Stimulated activated CD8-positive, alpha-beta memory T cell treated with anti-CD3 and anti-CD28 coated beads, Interleukin-2, amount 100 ng/mL, for 1 hour (primary cell): Measurements from ENCODE around the gene PPT1.
A peak's percentile ranks its signal among the peaks of the same experiment; 100 is the strongest.

ENCODE experiments used
- DNase-seq, 2 donors: peaks; one replicate each; pipeline ENCODE4 v3.0.0-alpha.2; 2020; ENCODE audit warnings: low read depth in 2 of 2

The PPT1 gene

GRCh38 chr1:40096977-40097782, at the start of gene PPT1:
TSS of gene PPT1 (minus strand) at chr1:40097252. CDS start at chr1:40097238, 14 bp downstream.
- DNase-seq: peak; percentile 42 to 59

- DNase-seq: peak; percentile 12 to 16
Measured at GRCh38 chr1:40143891-40144575, 47.0 kb upstream of the PPT1 start.

- DNase-seq: no peak
Measured at GRCh38 chr1:40141878-40142535, 45.0 kb upstream of the PPT1 start.

GRCh38 chr1:40140211-40140973, 43.3 kb upstream of the PPT1 start:
- DNase-seq: no peak

DNA sequence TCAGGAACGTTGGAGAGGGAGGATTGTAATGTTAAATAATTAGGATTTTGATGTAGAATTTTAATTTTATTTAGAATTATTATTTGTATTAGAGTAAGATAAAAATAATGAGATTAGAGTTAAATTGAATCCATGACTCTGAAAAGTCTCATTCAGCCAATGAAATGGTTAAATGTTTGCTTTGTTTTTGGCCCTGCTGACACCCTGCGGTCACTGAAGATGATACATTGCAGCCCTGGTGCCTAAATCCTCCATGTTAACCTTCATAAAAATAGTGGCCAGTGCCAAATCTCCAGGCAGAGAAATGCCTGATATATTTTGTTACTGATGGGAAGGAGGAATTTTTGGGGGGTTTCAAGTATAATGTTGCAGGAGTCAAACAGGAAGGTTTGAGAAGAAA, 36.8 kb upstream of the PPT1 start:
- DNase-seq: no peak

DNA sequence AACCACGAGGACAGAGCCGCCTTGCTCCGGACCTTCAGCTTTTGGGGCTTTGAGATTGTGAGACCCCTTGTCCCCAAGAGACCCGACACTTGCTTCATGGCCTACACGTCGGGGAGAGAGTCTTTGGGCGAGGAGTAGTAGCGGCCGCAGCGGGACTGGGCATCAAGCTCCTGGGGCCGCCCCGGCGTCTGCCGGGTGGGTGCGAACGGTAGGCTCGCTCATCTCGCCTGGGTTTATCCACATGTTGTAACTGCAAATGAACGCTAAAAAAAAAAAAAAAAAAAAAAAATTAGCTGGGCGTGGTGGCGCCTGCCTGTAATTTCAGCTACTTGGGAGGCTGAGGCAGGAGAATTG, 36.2 kb upstream of the PPT1 start:
- DNase-seq: no peak

DNA sequence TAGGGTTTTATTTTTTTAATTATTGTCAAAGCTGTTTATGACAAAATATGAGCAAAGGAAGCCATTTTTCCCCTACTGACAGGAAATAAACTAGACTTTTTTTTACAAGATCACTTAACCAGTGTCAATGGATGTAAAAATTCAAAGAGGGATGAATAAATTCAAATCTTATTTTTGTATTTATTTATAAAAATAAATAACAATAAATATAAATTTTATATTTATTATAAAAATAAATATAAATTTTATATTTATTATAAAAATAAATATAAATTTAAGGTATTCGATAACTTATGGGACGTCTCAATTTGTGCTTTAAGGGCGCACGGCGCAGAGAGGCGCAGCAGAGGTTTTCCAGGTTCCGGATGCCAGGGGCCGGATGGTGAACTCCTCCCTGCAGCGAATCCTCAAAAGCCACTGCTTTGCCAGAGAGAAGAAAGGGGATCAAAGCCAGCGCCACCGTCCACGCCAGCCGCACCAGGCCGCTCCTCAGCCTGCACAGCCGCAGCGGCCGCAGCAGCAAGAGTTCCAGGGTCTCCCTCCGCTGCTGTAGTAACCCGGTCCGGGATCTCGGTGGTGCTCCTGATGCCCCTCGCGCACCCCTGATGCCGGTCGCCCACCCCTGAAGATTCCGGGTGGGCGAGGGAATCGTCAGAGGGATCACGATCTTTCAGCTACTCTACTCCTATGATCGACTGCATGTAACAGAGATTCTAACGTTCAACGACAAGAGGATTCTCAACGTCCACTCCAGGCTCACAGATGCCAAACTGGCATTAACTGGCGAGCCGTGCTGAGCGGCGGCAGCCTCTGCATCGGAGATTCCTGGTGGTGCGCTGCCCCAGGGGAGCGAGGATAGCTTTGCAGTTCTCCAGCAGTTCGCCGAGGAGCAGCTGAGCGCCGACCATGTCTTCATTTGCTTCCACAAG, 35.6 kb upstream of the PPT1 start:
- no peak for DNase-seq

DNA sequence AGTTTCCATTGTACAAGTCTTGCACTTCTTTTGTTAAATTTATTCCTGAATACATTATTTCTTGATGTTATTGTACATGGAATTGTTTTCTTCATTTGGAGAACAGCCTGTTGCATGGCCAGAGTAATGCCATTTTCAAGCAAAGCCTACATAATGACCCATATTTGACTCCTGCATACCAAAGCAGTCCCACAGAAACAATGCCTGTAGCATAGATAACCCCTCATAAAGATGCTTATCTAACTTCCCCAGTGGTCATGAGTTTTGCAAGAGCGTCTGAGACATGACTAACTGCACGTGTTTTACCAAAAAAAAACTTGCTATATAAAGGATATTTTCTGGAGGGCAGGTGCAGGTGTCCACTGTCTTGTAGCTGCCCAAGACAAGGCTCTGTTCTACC, 33.8 kb upstream of the PPT1 start:
- DNase-seq: no peak

- DNase-seq: no peak
Measured at GRCh38 chr1:40122855-40123254, 25.8 kb upstream of the PPT1 start.

- no peak for DNase-seq
Measured at GRCh38 chr1:40120128-40120527, 23.1 kb upstream of the PPT1 start.

- no peak for DNase-seq
Measured at GRCh38 chr1:40114400-40114799, 17.3 kb upstream of the PPT1 start.

- no peak for DNase-seq
Measured at GRCh38 chr1:40110389-40110788, 13.3 kb upstream of the PPT1 start.

- no peak for DNase-seq
Measured at GRCh38 chr1:40107290-40107959, 10.4 kb upstream of the PPT1 start.

DNA sequence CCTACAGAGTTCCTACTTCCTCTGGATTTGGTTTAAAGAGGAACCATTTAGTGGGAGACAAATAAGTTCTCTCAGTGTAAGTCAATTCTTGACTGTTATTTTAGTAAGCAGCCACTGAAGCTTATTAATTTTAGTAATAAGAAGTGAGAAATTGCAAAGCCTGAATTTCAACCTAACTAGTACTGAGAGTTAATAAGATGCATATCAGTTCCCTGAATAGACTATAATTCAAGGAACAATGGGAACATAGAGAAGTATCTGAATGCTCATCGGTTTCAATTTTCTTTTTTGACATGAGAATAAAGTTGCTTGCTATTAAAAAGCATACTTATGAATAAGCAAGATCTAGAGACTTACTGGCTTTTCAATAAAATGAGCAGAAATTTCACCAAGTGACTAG, 8.0 kb upstream of the PPT1 start:
- no peak for DNase-seq

GRCh38 chr1:40102896-40103295, 5.8 kb upstream of the PPT1 start:
- DNase-seq: no peak

GRCh38 chr1:40102038-40102437, 5.0 kb upstream of the PPT1 start:
- no peak for DNase-seq

- DNase-seq: no peak
Measured at GRCh38 chr1:40096646-40096976, 441 bp downstream of the PPT1 start.

- no peak for DNase-seq
Measured at GRCh38 chr1:40095806-40096205, 1.2 kb downstream of the PPT1 start.

GRCh38 chr1:40094466-40095110, 2.5 kb downstream of the PPT1 start:
- no peak for DNase-seq
